Lower lobe of right lung (tissue), 2 donors: ENCODE data around the gene FSHR. TPM values are rescaled to one million over a fixed set of nuclear protein-coding genes. Genes with fewer than 3 reads are reported as not detected.

Source experiments
- ATAC-seq, 2 donors: fragments of 200-7000 bp; cut with Tn5 transposase; one replicate each; pipeline ENCODE4 v1.9.1; 2020 to 2022; ENCODE audit warnings: mild to moderate bottlenecking in 2 of 2, moderate library complexity in 2 of 2
- DNase-seq: peaks from one replicate; pipeline ENCODE4 v3.0.0-alpha.2; 2020
- H3K27ac ChIP-seq: fragments of 200-600 bp; one replicate; pipeline ENCODE4 v1.8.0; 2022
- H3K27me3 ChIP-seq: fragments of 200-600 bp; one replicate; pipeline ENCODE4 v1.8.0; 2022; ENCODE audit warnings: low read depth
- H3K36me3 ChIP-seq: fragments of 200-600 bp; one replicate; pipeline ENCODE4 v1.8.0; 2022; ENCODE audit warnings: mild to moderate bottlenecking
- H3K4me1 ChIP-seq: fragments of 200-600 bp; one replicate; pipeline ENCODE4 v1.8.0; 2022
- H3K4me3 ChIP-seq: fragments of 200-600 bp; one replicate; pipeline ENCODE4 v1.8.0; 2022; ENCODE audit warnings: mild to moderate bottlenecking
- H3K9me3 ChIP-seq: fragments of 200-600 bp; one replicate; pipeline ENCODE4 v1.8.0; 2022
- intact Hi-C: fragments of 100-400 bp; cut with DNase I; formaldehyde crosslinking; loops from one replicate; pipeline ENCODE4 v1.11.0; 2022
- total RNA-seq: library from RNA; stranded (reverse); fragmentation: NEBNext Ultra II Directional; extraction: Animal tissue kit (Norgen Biotek cat#: 25700); gene quantifications from one replicate; pipeline ENCODE4 v1.2.1, GENCODE V29; 2021
- TF ChIP-seq, protein P1 (sequence below): fragments of 200-600 bp; IDR thresholded peaks from one replicate; pipeline ENCODE4 v1.8.0; 2022; ENCODE audit warnings: antibody characterized with exemption, mild to moderate bottlenecking
- donor health status: DM: no; HTN: yes; CAD: no; lungs with severe emphysema.

Gene FSHR
- total RNA-seq, 1 donor from 2014 or later, result not detected

DNA sequence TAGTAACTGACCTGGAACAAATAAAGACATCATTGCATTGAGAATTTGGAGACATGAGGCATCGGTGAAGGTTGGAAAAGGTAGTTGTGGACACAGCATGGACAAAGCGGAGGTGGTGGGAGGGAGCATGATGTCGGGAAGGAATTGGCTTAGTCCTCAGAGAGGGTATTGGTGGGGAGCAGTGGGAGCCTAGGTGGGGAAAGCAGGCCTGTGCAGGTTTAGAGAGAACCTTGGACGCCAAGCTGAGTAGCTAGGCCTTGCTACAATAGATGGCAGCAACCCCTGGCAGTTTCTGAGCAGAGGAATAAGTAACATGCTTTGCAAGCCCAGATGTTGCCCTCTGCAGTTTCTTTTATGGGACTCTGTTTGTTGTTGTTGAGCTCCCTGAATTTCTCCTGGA is 221.6 kb downstream of the FSHR start:
- ATAC-seq, result no peak
- no peaks in the 10 kb centered on the region for H3K36me3 ChIP-seq
- no peaks in the 10 kb centered on the region for H3K4me1 ChIP-seq
- no peak overlapping the region for H3K27ac ChIP-seq
- H3K9me3 ChIP-seq, result no peaks in the 10 kb centered on the region
- H3K4me3 ChIP-seq, result no peak overlapping the region
- DNase-seq, result no peak
- no peaks in the 10 kb centered on the region for H3K27me3 ChIP-seq
- intact Hi-C loops, result no loop called here
- TF ChIP-seq, protein P1, sequence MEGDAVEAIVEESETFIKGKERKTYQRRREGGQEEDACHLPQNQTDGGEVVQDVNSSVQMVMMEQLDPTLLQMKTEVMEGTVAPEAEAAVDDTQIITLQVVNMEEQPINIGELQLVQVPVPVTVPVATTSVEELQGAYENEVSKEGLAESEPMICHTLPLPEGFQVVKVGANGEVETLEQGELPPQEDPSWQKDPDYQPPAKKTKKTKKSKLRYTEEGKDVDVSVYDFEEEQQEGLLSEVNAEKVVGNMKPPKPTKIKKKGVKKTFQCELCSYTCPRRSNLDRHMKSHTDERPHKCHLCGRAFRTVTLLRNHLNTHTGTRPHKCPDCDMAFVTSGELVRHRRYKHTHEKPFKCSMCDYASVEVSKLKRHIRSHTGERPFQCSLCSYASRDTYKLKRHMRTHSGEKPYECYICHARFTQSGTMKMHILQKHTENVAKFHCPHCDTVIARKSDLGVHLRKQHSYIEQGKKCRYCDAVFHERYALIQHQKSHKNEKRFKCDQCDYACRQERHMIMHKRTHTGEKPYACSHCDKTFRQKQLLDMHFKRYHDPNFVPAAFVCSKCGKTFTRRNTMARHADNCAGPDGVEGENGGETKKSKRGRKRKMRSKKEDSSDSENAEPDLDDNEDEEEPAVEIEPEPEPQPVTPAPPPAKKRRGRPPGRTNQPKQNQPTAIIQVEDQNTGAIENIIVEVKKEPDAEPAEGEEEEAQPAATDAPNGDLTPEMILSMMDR, result no peak

DNA sequence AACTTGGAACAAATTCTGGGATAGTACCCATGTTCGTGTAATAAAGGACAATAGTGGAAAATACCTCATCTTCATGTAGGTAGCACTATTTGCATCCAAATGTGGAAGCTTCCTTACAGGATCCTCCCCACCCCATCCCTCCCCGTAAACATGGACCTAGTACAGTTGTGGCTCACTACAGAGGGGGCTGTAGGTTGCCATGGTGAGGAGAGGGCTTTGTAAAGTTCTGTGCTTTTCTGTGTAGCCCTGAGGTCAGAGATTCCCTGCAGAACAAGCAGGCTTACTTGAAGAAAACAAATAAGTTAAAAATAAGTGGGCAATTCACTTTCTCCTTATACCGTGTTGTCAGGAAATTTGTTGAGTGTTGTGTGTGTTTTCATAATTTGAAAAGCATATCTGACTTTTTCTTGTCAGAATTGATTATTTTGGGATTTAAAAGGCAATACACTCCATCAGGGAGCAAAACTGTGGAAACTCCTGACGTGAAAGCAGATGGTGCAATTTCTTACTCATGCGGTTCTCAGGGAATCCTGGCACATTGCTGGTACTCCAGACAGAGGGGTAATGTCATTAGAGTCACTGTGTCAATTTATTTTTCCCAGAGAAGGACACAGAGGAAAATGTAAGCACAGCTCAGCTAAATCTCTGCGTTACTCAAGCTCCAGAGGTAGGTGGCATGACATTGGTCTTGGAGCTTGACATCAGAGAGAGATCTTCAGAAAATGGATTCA is 224.6 kb downstream of the FSHR start:
- TF ChIP-seq, protein P1, result no peak
- Histone ChIP-seq H3K9me3 (no peaks in the 10 kb centered on the region), H3K4me1 (no peaks in the 10 kb centered on the region), H3K27me3 (no peaks in the 10 kb centered on the region), H3K27ac (no peak overlapping the region), H3K4me3 (no peak overlapping the region), H3K36me3 (no peaks in the 10 kb centered on the region)
- intact Hi-C loops, result no loop called here
- ATAC-seq (no peak), DNase-seq (no peak)

DNA sequence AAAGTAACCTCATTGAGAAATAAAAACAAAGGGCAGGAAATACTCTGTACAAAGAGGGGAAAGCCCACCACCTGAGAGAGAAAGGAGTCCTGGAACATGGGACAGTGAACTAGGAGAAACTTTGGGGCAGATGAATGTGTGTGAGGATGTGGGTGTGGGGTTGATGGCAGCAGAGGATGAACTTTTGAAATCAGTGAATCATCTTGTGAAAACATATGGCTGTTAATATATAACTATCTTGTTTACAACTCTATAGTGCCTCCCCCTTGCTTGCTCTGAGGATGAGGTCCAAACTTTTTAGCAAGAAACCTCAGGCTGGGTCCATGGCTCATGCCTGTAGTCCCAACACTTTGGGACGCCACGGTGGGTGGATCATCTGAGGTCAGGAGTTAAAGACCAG is 227.0 kb downstream of the FSHR start:
- Histone ChIP-seq H3K36me3 (no peaks in the 10 kb centered on the region), H3K9me3 (no peaks in the 10 kb centered on the region), H3K4me1 (no peaks in the 10 kb centered on the region), H3K4me3 (no peak overlapping the region), H3K27me3 (no peaks in the 10 kb centered on the region), H3K27ac (no peak overlapping the region)
- intact Hi-C loops, result no loop called here
- no peak for DNase-seq
- ATAC-seq, result no peak
- TF ChIP-seq, protein P1, result no peak

DNA sequence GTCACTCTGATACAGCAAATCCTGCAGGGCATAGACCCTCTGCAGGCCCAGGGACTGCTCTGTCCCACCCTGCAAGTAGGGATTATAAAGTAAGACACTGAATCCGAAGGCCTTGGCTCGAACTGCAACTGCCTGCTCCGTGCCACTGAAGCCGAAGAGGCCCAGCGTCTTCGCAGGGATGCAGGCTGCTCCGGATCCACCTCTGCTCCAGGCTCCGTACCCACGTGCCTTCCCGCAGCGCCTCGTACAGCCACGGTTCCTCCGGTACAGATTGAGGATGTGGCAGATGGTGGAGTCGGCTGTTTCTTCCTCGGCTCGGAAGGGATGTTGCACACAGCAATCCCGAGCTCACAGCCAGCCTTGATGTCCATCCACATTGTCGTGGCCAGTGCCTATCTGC is 238.4 kb downstream of the FSHR start:
- Histone ChIP-seq H3K9me3 (no peaks in the 10 kb centered on the region), H3K36me3 (no peaks in the 10 kb centered on the region), H3K4me1 (no peaks in the 10 kb centered on the region), H3K4me3 (no peak overlapping the region), H3K27me3 (no peaks in the 10 kb centered on the region), H3K27ac (no peak overlapping the region)
- TF ChIP-seq, protein P1, result no peak
- no peak for DNase-seq
- intact Hi-C loops, result no loop called here
- no peak for ATAC-seq

DNA sequence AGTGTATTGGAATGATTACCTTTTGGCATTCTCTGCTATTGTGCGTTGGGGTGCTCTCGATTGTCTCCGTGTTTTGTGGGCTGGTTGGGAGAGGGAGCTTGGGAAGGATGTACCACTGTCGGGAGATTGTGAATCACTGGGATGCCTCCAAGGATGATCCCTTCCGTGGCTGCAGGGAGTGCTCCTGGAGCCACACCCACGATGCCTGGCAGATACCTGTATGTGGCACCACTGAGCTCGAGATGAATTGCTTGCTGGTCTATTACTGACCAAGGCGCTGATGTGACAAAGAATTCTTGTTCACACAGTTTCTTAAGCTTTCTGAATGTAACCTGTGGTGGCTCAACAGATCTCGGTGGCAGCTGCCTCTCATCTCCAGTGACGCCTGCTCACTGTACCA is 239.1 kb downstream of the FSHR start:
- no peak for DNase-seq
- Histone ChIP-seq H3K9me3 (no peaks in the 10 kb centered on the region), H3K4me3 (no peak overlapping the region), H3K4me1 (no peaks in the 10 kb centered on the region), H3K27me3 (no peaks in the 10 kb centered on the region), H3K27ac (no peak overlapping the region), H3K36me3 (no peaks in the 10 kb centered on the region)
- no peak for ATAC-seq
- TF ChIP-seq, protein P1, result no peak
- intact Hi-C loops, result no loop called here
